HEK293 (cell line): ENCODE measurements around the gene GAS2L3.

ENCODE experiments used
- CTCF ChIA-PET: fragments of 350-600 bp; formaldehyde crosslinking; extraction: SDS; loops from one replicate; lab custom pipeline; 2021; ENCODE audit warnings: antibody characterized with exemption; lab: Yijun Ruan, JAX
- POLR2A ChIA-PET: fragments of 300-600 bp; formaldehyde crosslinking; extraction: SDS; loops from one replicate; lab custom pipeline; 2020; ENCODE audit warnings: antibody characterized with exemption, inconsistent platforms; lab: Yijun Ruan, JAX
- H3K27ac ChIP-seq: fragments of 200-500 bp; sonication (Bioruptor generic); 2 replicates; pipeline ENCODE4 v1.5.1; 2014; ENCODE audit warnings: low read depth, low read length, control low read depth, inconsistent platforms; ENCODE audit errors: extremely low read depth
- H3K36me3 ChIP-seq, 2 experiments: fragments of 200-500 bp in 1 of 2; sonication (Bioruptor generic) in 1 of 2; 1 replicate in 1 of 2; 2 replicates in 1 of 2; pipeline ENCODE4 v1.5.1; 2014 to 2017; ENCODE audit warnings: inconsistent platforms in 2 of 2, low read length in 2 of 2; ENCODE audit not compliant: control insufficient read depth in 2 of 2, insufficient read depth in 1 of 2
- H3K4me1 ChIP-seq: fragments of 200-500 bp; sonication (Bioruptor generic); 2 replicates; pipeline ENCODE4 v1.5.1; 2014; ENCODE audit warnings: mild to moderate bottlenecking, low read length, inconsistent platforms; ENCODE audit not compliant: control insufficient read depth, insufficient read depth
- H3K4me3 ChIP-seq: 2 replicates; pipeline ENCODE4 v1.5.1; 2011; ENCODE audit warnings: low read depth, mild to moderate bottlenecking, control low read depth, low read length, moderate library complexity
- H3K9me3 ChIP-seq: fragments of 200-500 bp; sonication (Bioruptor generic); 2 replicates; pipeline ENCODE4 v1.5.1; 2014; ENCODE audit warnings: low read depth, low read length, inconsistent platforms; ENCODE audit not compliant: control insufficient read depth, insufficient read depth
- FEZF1 ChIP-seq: fragments of 450-650 bp; formaldehyde crosslinking; IDR thresholded peaks from 2 replicates; pipeline ENCODE4 v1.5.1; 2016; ENCODE audit warnings: missing biosample characterization, missing genetic modification characterization
- ZBTB21 ChIP-seq: fragments of 450-650 bp; formaldehyde crosslinking; IDR thresholded peaks from 2 replicates; pipeline ENCODE4 v1.5.1; 2017; ENCODE audit warnings: missing biosample characterization, missing genetic modification characterization
- ZBTB7A ChIP-seq: fragments of 450-650 bp; formaldehyde crosslinking; IDR thresholded peaks from 2 replicates; pipeline ENCODE4 v1.5.1; 2016; ENCODE audit warnings: low read depth, missing biosample characterization, missing genetic modification characterization
- ZBTB8A ChIP-seq: fragments of 450-650 bp; formaldehyde crosslinking; IDR thresholded peaks from 2 replicates; pipeline ENCODE4 v1.5.1; 2016; ENCODE audit warnings: missing biosample characterization, missing genetic modification characterization
- ZFP69B ChIP-seq: fragments of 450-650 bp; formaldehyde crosslinking; IDR thresholded peaks from 2 replicates; pipeline ENCODE4 v1.5.1; 2016; ENCODE audit warnings: missing biosample characterization, missing genetic modification characterization
- ZNF133 ChIP-seq: fragments of 450-650 bp; formaldehyde crosslinking; IDR thresholded peaks from 2 replicates; pipeline ENCODE4 v1.5.1; 2016; ENCODE audit warnings: missing biosample characterization, missing genetic modification characterization
- ZNF184 ChIP-seq: fragments of 450-650 bp; IDR thresholded peaks from 2 replicates; pipeline ENCODE4 v1.5.1; 2018; ENCODE audit warnings: missing biosample characterization, mild to moderate bottlenecking, missing genetic modification characterization
- ZNF302 ChIP-seq: fragments of 450-650 bp; formaldehyde crosslinking; IDR thresholded peaks from 2 replicates; pipeline ENCODE4 v1.5.1; 2016; ENCODE audit warnings: missing biosample characterization, missing genetic modification characterization, low read depth
- ZNF585B ChIP-seq: fragments of 450-650 bp; formaldehyde crosslinking; IDR thresholded peaks from 2 replicates; pipeline ENCODE4 v1.5.1; 2016; ENCODE audit warnings: missing biosample characterization, missing genetic modification characterization
- ZNF670 ChIP-seq: fragments of 450-650 bp; formaldehyde crosslinking; IDR thresholded peaks from 2 replicates; pipeline ENCODE4 v1.5.1; 2016; ENCODE audit warnings: missing biosample characterization, missing genetic modification characterization, low read depth
- ZNF837 ChIP-seq: fragments of 450-650 bp; formaldehyde crosslinking; IDR thresholded peaks from 2 replicates; pipeline ENCODE4 v1.5.1; 2016; ENCODE audit warnings: missing biosample characterization, missing genetic modification characterization
- TF ChIP-seq, protein P1 (sequence below): fragments of 450-650 bp; formaldehyde crosslinking; IDR thresholded peaks from 2 replicates; pipeline ENCODE4; 2016; ENCODE audit warnings: missing biosample characterization, missing genetic modification characterization
- TF ChIP-seq, protein P2 (sequence below): fragments of 450-650 bp; formaldehyde crosslinking; IDR thresholded peaks from 2 replicates; pipeline ENCODE4 v1.5.1; 2016; ENCODE audit warnings: missing biosample characterization, missing genetic modification characterization
- TF ChIP-seq, protein P3 (sequence below): fragments of 450-650 bp; formaldehyde crosslinking; IDR thresholded peaks from 2 replicates; pipeline ENCODE4 v1.5.1; 2016; ENCODE audit warnings: missing biosample characterization, missing genetic modification characterization
- TF ChIP-seq, protein P4 (sequence below): fragments of 450-650 bp; IDR thresholded peaks from 2 replicates; pipeline ENCODE4 v1.5.1; 2018; ENCODE audit warnings: missing biosample characterization, mild to moderate bottlenecking, missing genetic modification characterization
- TF ChIP-seq, protein P5 (sequence below): fragments of 450-650 bp; formaldehyde crosslinking; IDR thresholded peaks from 2 replicates; pipeline ENCODE4 v1.5.1; 2016; ENCODE audit warnings: missing biosample characterization, missing genetic modification characterization
- TF ChIP-seq, protein P6 (sequence below): fragments of 450-650 bp; formaldehyde crosslinking; conservative IDR thresholded peaks from 2 replicates; pipeline ENCODE4 v1.5.1; 2016; ENCODE audit warnings: low read depth, missing biosample characterization, missing genetic modification characterization
- TF ChIP-seq, protein P7 (sequence below): fragments of 450-650 bp; formaldehyde crosslinking; IDR thresholded peaks from 2 replicates; pipeline ENCODE4 v1.5.1; 2017; ENCODE audit warnings: missing biosample characterization, missing genetic modification characterization
- TF ChIP-seq, protein P8 (sequence below): fragments of 450-650 bp; formaldehyde crosslinking; optimal IDR thresholded peaks from 2 replicates; pipeline ENCODE3; 2016; ENCODE audit warnings: missing biosample characterization, mild to moderate bottlenecking, missing genetic modification characterization

Gene GAS2L3

DNA sequence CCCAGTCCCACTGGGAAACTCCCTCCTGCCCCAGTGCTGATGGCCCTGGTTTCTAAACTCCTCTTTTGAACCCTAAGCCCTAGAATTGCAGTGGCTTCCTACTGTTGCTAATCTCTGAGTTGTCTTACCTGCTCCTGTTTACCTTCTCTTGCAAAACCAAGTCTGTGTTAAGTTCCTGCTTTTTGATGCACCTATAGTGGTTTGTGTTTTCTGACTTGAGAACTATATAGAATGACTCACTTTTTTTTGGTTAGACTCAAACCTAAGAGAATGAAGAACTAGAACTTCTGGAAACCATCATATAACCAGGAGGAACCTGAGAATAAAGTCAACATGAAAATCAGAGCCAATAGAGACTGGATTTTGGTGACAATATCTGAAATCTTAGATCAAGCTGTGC lies 5.5 kb upstream of the GAS2L3 start:
- TF ChIP-seq, protein P1, sequence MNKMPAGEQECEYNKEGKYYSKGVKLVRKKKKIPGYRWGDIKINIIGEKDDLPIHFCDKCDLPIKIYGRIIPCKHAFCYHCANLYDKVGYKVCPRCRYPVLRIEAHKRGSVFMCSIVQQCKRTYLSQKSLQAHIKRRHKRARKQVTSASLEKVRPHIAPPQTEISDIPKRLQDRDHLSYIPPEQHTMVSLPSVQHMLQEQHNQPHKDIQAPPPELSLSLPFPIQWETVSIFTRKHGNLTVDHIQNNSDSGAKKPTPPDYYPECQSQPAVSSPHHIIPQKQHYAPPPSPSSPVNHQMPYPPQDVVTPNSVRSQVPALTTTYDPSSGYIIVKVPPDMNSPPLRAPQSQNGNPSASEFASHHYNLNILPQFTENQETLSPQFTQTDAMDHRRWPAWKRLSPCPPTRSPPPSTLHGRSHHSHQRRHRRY = no peak
- TF ChIP-seq ZBTB21 (tag by site-specific recombination) (no peak), ZBTB7A (tag by site-specific recombination) (no peak), ZNF837 (tag by site-specific recombination) (no peak), ZNF184 (no peak), ZNF585B (tag by site-specific recombination) (no peak), ZNF302 (tag by site-specific recombination) (no peak), ZNF133 (tag by site-specific recombination) (no peak), FEZF1 (no peak), ZBTB8A (tag by site-specific recombination) (no peak), ZFP69B (tag by site-specific recombination) (no peak), ZNF670 (no peak)
- TF ChIP-seq, protein P2, sequence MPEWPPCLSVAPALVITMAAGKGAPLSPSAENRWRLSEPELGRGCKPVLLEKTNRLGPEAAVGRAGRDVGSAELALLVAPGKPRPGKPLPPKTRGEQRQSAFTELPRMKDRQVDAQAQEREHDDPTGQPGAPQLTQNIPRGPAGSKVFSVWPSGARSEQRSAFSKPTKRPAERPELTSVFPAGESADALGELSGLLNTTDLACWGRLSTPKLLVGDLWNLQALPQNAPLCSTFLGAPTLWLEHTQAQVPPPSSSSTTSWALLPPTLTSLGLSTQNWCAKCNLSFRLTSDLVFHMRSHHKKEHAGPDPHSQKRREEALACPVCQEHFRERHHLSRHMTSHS (tag by site-specific recombination) = no peak
- TF ChIP-seq, protein P3, sequence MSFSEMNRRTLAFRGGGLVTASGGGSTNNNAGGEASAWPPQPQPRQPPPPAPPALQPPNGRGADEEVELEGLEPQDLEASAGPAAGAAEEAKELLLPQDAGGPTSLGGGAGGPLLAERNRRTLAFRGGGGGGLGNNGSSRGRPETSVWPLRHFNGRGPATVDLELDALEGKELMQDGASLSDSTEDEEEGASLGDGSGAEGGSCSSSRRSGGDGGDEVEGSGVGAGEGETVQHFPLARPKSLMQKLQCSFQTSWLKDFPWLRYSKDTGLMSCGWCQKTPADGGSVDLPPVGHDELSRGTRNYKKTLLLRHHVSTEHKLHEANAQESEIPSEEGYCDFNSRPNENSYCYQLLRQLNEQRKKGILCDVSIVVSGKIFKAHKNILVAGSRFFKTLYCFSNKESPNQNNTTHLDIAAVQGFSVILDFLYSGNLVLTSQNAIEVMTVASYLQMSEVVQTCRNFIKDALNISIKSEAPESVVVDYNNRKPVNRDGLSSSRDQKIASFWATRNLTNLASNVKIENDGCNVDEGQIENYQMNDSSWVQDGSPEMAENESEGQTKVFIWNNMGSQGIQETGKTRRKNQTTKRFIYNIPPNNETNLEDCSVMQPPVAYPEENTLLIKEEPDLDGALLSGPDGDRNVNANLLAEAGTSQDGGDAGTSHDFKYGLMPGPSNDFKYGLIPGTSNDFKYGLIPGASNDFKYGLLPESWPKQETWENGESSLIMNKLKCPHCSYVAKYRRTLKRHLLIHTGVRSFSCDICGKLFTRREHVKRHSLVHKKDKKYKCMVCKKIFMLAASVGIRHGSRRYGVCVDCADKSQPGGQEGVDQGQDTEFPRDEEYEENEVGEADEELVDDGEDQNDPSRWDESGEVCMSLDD = no peak
- TF ChIP-seq, protein P4, sequence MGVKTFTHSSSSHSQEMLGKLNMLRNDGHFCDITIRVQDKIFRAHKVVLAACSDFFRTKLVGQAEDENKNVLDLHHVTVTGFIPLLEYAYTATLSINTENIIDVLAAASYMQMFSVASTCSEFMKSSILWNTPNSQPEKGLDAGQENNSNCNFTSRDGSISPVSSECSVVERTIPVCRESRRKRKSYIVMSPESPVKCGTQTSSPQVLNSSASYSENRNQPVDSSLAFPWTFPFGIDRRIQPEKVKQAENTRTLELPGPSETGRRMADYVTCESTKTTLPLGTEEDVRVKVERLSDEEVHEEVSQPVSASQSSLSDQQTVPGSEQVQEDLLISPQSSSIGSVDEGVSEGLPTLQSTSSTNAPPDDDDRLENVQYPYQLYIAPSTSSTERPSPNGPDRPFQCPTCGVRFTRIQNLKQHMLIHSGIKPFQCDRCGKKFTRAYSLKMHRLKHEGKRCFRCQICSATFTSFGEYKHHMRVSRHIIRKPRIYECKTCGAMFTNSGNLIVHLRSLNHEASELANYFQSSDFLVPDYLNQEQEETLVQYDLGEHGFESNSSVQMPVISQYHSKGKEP (tag by site-specific recombination) = no peak
- TF ChIP-seq, protein P5, sequence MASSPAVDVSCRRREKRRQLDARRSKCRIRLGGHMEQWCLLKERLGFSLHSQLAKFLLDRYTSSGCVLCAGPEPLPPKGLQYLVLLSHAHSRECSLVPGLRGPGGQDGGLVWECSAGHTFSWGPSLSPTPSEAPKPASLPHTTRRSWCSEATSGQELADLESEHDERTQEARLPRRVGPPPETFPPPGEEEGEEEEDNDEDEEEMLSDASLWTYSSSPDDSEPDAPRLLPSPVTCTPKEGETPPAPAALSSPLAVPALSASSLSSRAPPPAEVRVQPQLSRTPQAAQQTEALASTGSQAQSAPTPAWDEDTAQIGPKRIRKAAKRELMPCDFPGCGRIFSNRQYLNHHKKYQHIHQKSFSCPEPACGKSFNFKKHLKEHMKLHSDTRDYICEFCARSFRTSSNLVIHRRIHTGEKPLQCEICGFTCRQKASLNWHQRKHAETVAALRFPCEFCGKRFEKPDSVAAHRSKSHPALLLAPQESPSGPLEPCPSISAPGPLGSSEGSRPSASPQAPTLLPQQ = no peak
- TF ChIP-seq, protein P6, sequence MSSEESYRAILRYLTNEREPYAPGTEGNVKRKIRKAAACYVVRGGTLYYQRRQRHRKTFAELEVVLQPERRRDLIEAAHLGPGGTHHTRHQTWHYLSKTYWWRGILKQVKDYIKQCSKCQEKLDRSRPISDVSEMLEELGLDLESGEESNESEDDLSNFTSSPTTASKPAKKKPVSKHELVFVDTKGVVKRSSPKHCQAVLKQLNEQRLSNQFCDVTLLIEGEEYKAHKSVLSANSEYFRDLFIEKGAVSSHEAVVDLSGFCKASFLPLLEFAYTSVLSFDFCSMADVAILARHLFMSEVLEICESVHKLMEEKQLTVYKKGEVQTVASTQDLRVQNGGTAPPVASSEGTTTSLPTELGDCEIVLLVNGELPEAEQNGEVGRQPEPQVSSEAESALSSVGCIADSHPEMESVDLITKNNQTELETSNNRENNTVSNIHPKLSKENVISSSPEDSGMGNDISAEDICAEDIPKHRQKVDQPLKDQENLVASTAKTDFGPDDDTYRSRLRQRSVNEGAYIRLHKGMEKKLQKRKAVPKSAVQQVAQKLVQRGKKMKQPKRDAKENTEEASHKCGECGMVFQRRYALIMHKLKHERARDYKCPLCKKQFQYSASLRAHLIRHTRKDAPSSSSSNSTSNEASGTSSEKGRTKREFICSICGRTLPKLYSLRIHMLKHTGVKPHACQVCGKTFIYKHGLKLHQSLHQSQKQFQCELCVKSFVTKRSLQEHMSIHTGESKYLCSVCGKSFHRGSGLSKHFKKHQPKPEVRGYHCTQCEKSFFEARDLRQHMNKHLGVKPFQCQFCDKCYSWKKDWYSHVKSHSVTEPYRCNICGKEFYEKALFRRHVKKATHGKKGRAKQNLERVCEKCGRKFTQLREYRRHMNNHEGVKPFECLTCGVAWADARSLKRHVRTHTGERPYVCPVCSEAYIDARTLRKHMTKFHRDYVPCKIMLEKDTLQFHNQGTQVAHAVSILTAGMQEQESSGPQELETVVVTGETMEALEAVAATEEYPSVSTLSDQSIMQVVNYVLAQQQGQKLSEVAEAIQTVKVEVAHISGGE (tag by site-specific recombination) = no peak
- TF ChIP-seq, protein P7, sequence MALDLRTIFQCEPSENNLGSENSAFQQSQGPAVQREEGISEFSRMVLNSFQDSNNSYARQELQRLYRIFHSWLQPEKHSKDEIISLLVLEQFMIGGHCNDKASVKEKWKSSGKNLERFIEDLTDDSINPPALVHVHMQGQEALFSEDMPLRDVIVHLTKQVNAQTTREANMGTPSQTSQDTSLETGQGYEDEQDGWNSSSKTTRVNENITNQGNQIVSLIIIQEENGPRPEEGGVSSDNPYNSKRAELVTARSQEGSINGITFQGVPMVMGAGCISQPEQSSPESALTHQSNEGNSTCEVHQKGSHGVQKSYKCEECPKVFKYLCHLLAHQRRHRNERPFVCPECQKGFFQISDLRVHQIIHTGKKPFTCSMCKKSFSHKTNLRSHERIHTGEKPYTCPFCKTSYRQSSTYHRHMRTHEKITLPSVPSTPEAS (tag by site-specific recombination) = no peak
- TF ChIP-seq, protein P8, sequence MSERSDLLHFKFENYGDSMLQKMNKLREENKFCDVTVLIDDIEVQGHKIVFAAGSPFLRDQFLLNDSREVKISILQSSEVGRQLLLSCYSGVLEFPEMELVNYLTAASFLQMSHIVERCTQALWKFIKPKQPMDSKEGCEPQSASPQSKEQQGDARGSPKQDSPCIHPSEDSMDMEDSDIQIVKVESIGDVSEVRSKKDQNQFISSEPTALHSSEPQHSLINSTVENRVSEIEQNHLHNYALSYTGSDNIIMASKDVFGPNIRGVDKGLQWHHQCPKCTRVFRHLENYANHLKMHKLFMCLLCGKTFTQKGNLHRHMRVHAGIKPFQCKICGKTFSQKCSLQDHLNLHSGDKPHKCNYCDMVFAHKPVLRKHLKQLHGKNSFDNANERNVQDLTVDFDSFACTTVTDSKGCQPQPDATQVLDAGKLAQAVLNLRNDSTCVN (tag by site-specific recombination) = no peak
- TF ChIP-seq, all 188 proteins: peak for 0
- POLR2A ChIA-PET = interaction anchor here (0.6 kb wide), 1 partner anchor 814 kb away, joined by 4 read pairs; no protein-coding TSS in a partner anchor
- H3K9me3 ChIP-seq = no peaks in the 10 kb centered on the region

More for the DNA sequence above, 5.5 kb upstream of the GAS2L3 start:
- CTCF ChIA-PET = interaction anchor here (0.6 to 0.7 kb wide), 3 partner anchors 25 to 764 kb away, joined by 3 to 5 read pairs (median 4); no protein-coding TSS in a partner anchor
- H3K4me1 ChIP-seq = no peaks in the 10 kb centered on the region
- H3K4me3 ChIP-seq = no peak overlapping the region
- no peaks in the 10 kb centered on the region for H3K36me3 ChIP-seq
- no peak overlapping the region for H3K27ac ChIP-seq
